Uterus (tissue), 2 donors: Measurements from ENCODE around the gene LRRC1.

ENCODE experiments used
- CTCF ChIP-seq, 4 experiments: fragments of 200-600 bp in 2 of 4; fragments of 450-650 bp in 2 of 4; sonication (generic) in 2 of 4; IDR thresholded peaks; one replicate each; pipeline ENCODE4 v1.5.1; 2016 to 2019; ENCODE audit warnings: antibody characterized with exemption in 4 of 4, mild to moderate bottlenecking in 2 of 4, moderate library complexity in 1 of 4
- POLR2A ChIP-seq, 2 donors: fragments of 450-650 bp; IDR thresholded peaks; one replicate each; pipeline ENCODE4 v1.6.1; 2016; ENCODE audit warnings: antibody characterized with exemption in 2 of 2, mild to moderate bottlenecking in 1 of 2, moderate library complexity in 1 of 2

GRCh38 chr6:53796791-53797190 lies 2.0 kb downstream of the LRRC1 start:
- TF ChIP-seq POLR2A (IDR thresholded peaks at IDR 0.05) (no peak), CTCF (IDR thresholded peaks at IDR 0.05) (no peak)
